Transverse colon (tissue), 4 donors: ENCODE results near the gene STK32A. TPM values are rescaled to one million over a fixed set of nuclear protein-coding genes. Genes with fewer than 3 reads are reported as not detected.

Experiments used
- DNase-seq: peaks from one replicate; pipeline ENCODE4 v3.0.0-alpha.2; 2019
- H3K27ac ChIP-seq, 4 donors: fragments of 200-600 bp; sonication (generic); 2 replicates each; pipeline ENCODE4 v1.5.1; 2016 to 2018; ENCODE audit warnings: inconsistent platforms in 4 of 4
- H3K27me3 ChIP-seq: fragments of 200-600 bp; sonication (generic); 2 replicates; pipeline ENCODE4 v1.5.1; 2017; ENCODE audit warnings: inconsistent platforms
- H3K36me3 ChIP-seq, 4 donors: fragments of 200-600 bp; sonication (generic); 2 replicates each; pipeline ENCODE4 v1.5.1; 2017 to 2019; ENCODE audit warnings: inconsistent platforms in 4 of 4
- H3K4me1 ChIP-seq, 4 donors: fragments of 200-600 bp; sonication (generic); 2 replicates each; pipeline ENCODE4 v1.5.1; 2017 to 2020; ENCODE audit warnings: inconsistent platforms in 4 of 4
- H3K4me3 ChIP-seq, 4 donors: fragments of 200-600 bp; sonication (generic); 1 replicate in 1 of 4; 2 replicates in 3 of 4; pipeline versions ENCODE4 v1.5.1 to v1.6.1; 2017 to 2019; ENCODE audit warnings: inconsistent platforms in 4 of 4
- H3K9me3 ChIP-seq, 2 donors: fragments of 200-600 bp; sonication (generic); 2 replicates each; pipeline ENCODE4 v1.5.1; 2017 to 2019; ENCODE audit warnings: inconsistent platforms in 2 of 2
- EP300 ChIP-seq: sonication (generic); formaldehyde crosslinking; IDR thresholded peaks from one replicate; pipeline ENCODE4 v1.6.1; 2017; ENCODE audit warnings: antibody characterized with exemption, low read depth
- POLR2A ChIP-seq: fragments of 450-650 bp; IDR thresholded peaks from one replicate; pipeline ENCODE4 v1.6.1; 2016; ENCODE audit warnings: antibody characterized with exemption, mild to moderate bottlenecking, moderate library complexity
- POLR2AphosphoS5 ChIP-seq, 3 donors: sonication (generic); formaldehyde crosslinking; IDR thresholded peaks; one replicate each; pipeline ENCODE4 v1.6.1; 2016; ENCODE audit warnings: antibody characterized with exemption in 3 of 3
- WGBS, 2 donors: methylation state at CpG; one replicate each; pipeline ENCODE4 v1.1.5; 2018; ENCODE audit warnings: low coverage in 1 of 2; 5-methylcytosine and 5-hydroxymethylcytosine counted together
- in situ Hi-C, 4 donors: fragments of 200-750 bp; cut with MboI; loops; one replicate each; pipeline versions ENCODE4 v1.15.0 to v1.15.1; 2017; ENCODE audit warnings: low sequenced_read_pairs in 3 of 4, low pct_ligation_motif_present in 1 of 4, low pct_unique_long_range_greater_than_20kb in 1 of 4
- intact Hi-C: fragments of 100-400 bp; cut with DNase I; formaldehyde crosslinking; loops from one replicate; pipeline ENCODE4 v1.15.1; 2023; ENCODE audit warnings: low total_unique reads
- total RNA-seq, 4 donors: library from RNA; depleted of rRNA; stranded (reverse); fragments of >200 nt; gene quantifications; one replicate each; pipeline ENCODE4 v1.1.0, GENCODE V29; 2016
- TF ChIP-seq, protein P1 (sequence below), 5 experiments: fragments of 200-600 bp in 3 of 5; fragments of 450-650 bp in 2 of 5; sonication (generic) in 3 of 5; IDR thresholded peaks; 1 replicate in 2 of 5; 2 replicates in 3 of 5; pipeline ENCODE4 v1.5.1; 2016 to 2017; ENCODE audit warnings: antibody characterized with exemption in 5 of 5, inconsistent platforms in 3 of 5, mild to moderate bottlenecking in 2 of 5, moderate library complexity in 1 of 5

STK32A gene
- total RNA-seq, 4 donors from 2014 or later, result 1.4 to 1.6 TPM; not detected in 2

DNA sequence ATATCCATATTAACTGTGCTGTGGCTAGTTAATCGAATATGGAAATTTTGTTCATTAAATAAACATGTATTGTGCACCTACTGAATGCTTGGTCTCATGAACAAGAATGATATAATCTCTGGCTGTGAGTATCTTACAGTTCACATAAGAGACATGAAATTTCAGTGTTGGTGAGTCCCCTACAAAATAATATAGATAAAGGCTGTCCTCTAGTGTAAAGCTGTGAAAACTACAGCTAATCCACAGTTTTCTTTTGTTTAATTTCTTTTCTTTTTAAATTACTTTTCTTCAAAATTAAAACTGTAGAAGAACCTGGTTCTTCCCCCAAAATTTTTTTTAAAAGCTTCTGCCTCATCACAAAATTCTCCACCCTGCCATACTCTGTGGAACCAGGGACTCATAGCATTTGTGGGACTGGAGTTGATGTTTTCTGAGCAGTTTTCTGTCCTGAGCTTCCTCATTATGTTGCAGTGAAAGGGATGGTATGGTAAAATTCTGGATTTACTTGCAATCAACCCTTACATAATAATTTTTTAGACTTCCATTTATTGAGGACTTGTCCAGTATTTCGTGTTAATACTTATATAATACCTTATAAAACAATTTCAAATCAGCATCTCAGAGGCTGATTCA lies 135.0 kb downstream of the STK32A start:
- no peaks in the 10 kb centered on the region for H3K4me1 ChIP-seq
- no peak overlapping the region for H3K27ac ChIP-seq
- no peak for DNase-seq
- 30 to 33% methylated on average over 2 of the region's 2 CpGs for WGBS, 2 donors
- H3K4me3 ChIP-seq, result no peak overlapping the region
- no peak for TF ChIP-seq EP300
- TF ChIP-seq, protein P1, sequence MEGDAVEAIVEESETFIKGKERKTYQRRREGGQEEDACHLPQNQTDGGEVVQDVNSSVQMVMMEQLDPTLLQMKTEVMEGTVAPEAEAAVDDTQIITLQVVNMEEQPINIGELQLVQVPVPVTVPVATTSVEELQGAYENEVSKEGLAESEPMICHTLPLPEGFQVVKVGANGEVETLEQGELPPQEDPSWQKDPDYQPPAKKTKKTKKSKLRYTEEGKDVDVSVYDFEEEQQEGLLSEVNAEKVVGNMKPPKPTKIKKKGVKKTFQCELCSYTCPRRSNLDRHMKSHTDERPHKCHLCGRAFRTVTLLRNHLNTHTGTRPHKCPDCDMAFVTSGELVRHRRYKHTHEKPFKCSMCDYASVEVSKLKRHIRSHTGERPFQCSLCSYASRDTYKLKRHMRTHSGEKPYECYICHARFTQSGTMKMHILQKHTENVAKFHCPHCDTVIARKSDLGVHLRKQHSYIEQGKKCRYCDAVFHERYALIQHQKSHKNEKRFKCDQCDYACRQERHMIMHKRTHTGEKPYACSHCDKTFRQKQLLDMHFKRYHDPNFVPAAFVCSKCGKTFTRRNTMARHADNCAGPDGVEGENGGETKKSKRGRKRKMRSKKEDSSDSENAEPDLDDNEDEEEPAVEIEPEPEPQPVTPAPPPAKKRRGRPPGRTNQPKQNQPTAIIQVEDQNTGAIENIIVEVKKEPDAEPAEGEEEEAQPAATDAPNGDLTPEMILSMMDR (IDR thresholded peaks at IDR 0.05), result peak; percentile 48 to 66 (median 60)
- intact Hi-C loops (no loop called here), in situ Hi-C loops (loop anchor here (10.0 to 25.0 kb wide), 3 partner anchors 133 to 833 kb away; partner anchors contain the start of gene STK32A (in 2 of the 4))
- H3K27me3 ChIP-seq, result no peaks in the 10 kb centered on the region
- H3K9me3 ChIP-seq, result no peaks in the 10 kb centered on the region
- H3K36me3 ChIP-seq, result no peaks in the 10 kb centered on the region

- in situ Hi-C loops, result loop anchor here (10.0 to 25.0 kb wide), 3 partner anchors 134 to 834 kb away; partner anchors contain the start of gene STK32A (in 2 of the 4)
Measured at GRCh38 chr5:147371290-147371689, 136.5 kb downstream of the STK32A start.

GRCh38 chr5:147372191-147372590 lies 137.4 kb downstream of the STK32A start:
- Histone ChIP-seq H3K9me3 (no peaks in the 10 kb centered on the region), H3K27ac (no peak overlapping the region), H3K4me1 (no peaks in the 10 kb centered on the region), H3K4me3 (no peak overlapping the region), H3K36me3 (no peaks in the 10 kb centered on the region), H3K27me3 (no peaks in the 10 kb centered on the region)
- intact Hi-C loops, result no loop called here
- in situ Hi-C loops, result loop anchor here (10.0 to 25.0 kb wide), 3 partner anchors 135 to 835 kb away; partner anchors contain the start of gene STK32A (in 2 of the 4)
- TF ChIP-seq POLR2A, result no peak
- TF ChIP-seq, protein P1 (IDR thresholded peaks at IDR 0.05), result no peak
- no peak for TF ChIP-seq POLR2AphosphoS5 (IDR thresholded peaks at IDR 0.05)
- no peak for TF ChIP-seq EP300
- DNase-seq, result no peak
- WGBS, 2 donors, result 60 to 96% methylated on average over 1 of the region's 1 CpG

More at GRCh38 chr5:147371290-147371689, 136.5 kb downstream of the STK32A start:
- H3K4me3 ChIP-seq, result no peak overlapping the region
- no peaks in the 10 kb centered on the region for H3K36me3 ChIP-seq
- H3K9me3 ChIP-seq, result no peaks in the 10 kb centered on the region
- TF ChIP-seq POLR2A, result no peak
- no peak for TF ChIP-seq POLR2AphosphoS5 (IDR thresholded peaks at IDR 0.05)
- TF ChIP-seq EP300, result no peak
- TF ChIP-seq, protein P1 (IDR thresholded peaks at IDR 0.05), result no peak
- H3K27me3 ChIP-seq, result no peaks in the 10 kb centered on the region
- no peak overlapping the region for H3K27ac ChIP-seq
- no peaks in the 10 kb centered on the region for H3K4me1 ChIP-seq
- intact Hi-C loops, result no loop called here
- DNase-seq, result no peak

- no peak overlapping the region for H3K27ac ChIP-seq
- H3K9me3 ChIP-seq, result no peaks in the 10 kb centered on the region
- no peak for TF ChIP-seq POLR2AphosphoS5 (IDR thresholded peaks at IDR 0.05)
- TF ChIP-seq, protein P1 (IDR thresholded peaks at IDR 0.05), result no peak
- no peak for TF ChIP-seq EP300
- no peak for TF ChIP-seq POLR2A
- intact Hi-C loops (no loop called here), in situ Hi-C loops (loop anchor here (10.0 to 25.0 kb wide), 3 partner anchors 136 to 836 kb away; partner anchors contain the start of gene STK32A (in 2 of the 4))
- H3K27me3 ChIP-seq, result no peaks in the 10 kb centered on the region
- 83% methylated on average over 3 of the region's 3 CpGs for WGBS, 2 donors
- H3K4me1 ChIP-seq, result no peaks in the 10 kb centered on the region
- no peak overlapping the region for H3K4me3 ChIP-seq
- no peaks in the 10 kb centered on the region for H3K36me3 ChIP-seq
- no peak for DNase-seq
Measured at GRCh38 chr5:147373328-147373727, 138.5 kb downstream of the STK32A start.
